OCI-LY3 (cell line): ENCODE measurements around the gene CUTC.

ENCODE experiments used
- H2AFZ ChIP-seq: fragments of 200-600, 300-600 bp; shearing (Covaris generic); 2 replicates; pipeline ENCODE4 v1.6.0; 2014; ENCODE audit warnings: antibody characterized with exemption, low read depth, low read length
- H3K27ac ChIP-seq: fragments of 200-600, 300-600 bp; sonication (generic); 2 replicates; pipeline ENCODE4 v1.5.1; 2014; ENCODE audit warnings: mild to moderate bottlenecking, low read length, moderate library complexity, mixed read lengths
- H3K27me3 ChIP-seq: fragments of 200-600, 300-600 bp; sonication (generic); 2 replicates; pipeline ENCODE4 v1.6.1; 2014; ENCODE audit warnings: low read depth, low read length, mixed read lengths
- H3K36me3 ChIP-seq: fragments of 200-600, 300-600 bp; sonication (generic); replicated peaks from 2 replicates; pipeline ENCODE3; 2014; ENCODE audit warnings: low read depth, low read length, mixed read lengths
- H3K4me1 ChIP-seq: fragments of 300-600, 200-600 bp; sonication (generic); 2 replicates; pipeline ENCODE4 v1.6.1; 2014; ENCODE audit warnings: low read length, mixed read lengths
- H3K4me2 ChIP-seq: fragments of 200-600, 300-600 bp; sonication (generic); 2 replicates; pipeline ENCODE4 v1.6.1; 2014; ENCODE audit warnings: low read length, mixed read lengths
- H3K4me3 ChIP-seq: fragments of 300-600, 200-600 bp; sonication (generic); 2 replicates; pipeline ENCODE4 v1.5.1; 2014; ENCODE audit warnings: antibody characterized with exemption, mild to moderate bottlenecking, low read length, moderate library complexity
- H3K79me2 ChIP-seq: fragments of 300-600, 200-600 bp; shearing (Covaris generic); 2 replicates; pipeline ENCODE4 v1.6.1; 2014; ENCODE audit warnings: mild to moderate bottlenecking, low read length, mixed read lengths
- H3K9ac ChIP-seq: fragments of 300-600, 200-600 bp; shearing (Covaris generic); 2 replicates; pipeline ENCODE4 v1.6.0; 2014; ENCODE audit warnings: mild to moderate bottlenecking, low read length, moderate library complexity
- H3K9me3 ChIP-seq: fragments of 200-600, 300-600 bp; shearing (Covaris generic); 2 replicates; pipeline ENCODE4 v1.6.1; 2014; ENCODE audit warnings: low read length, mixed read lengths; ENCODE audit not compliant: insufficient read depth
- H4K20me1 ChIP-seq: fragments of 200-600, 300-600 bp; sonication (generic); 2 replicates; pipeline ENCODE4 v1.6.1; 2016; ENCODE audit warnings: low read length, mixed read lengths; ENCODE audit not compliant: insufficient read depth
- CTCF ChIP-seq: fragments of 200-600, 300-600 bp; sonication (generic); IDR thresholded peaks from 2 replicates; pipeline ENCODE4 v1.5.1; 2014; ENCODE audit warnings: antibody characterized with exemption, low read length, low read depth
- EZH2phosphoT487 ChIP-seq: fragments of 200-600 bp; shearing (Covaris generic); IDR thresholded peaks from 2 replicates; pipeline ENCODE4 v1.6.1; 2018; ENCODE audit warnings: antibody characterized with exemption, mixed run types, low read depth

Gene CUTC

GRCh38 chr10:99769706-99770105, 37.7 kb downstream of the CUTC start:
- H3K4me3 ChIP-seq: no peak overlapping the region
- H3K27ac ChIP-seq: no peak overlapping the region
- no peak overlapping the region for H3K9ac ChIP-seq
- no peak for TF ChIP-seq CTCF
- no peak for TF ChIP-seq EZH2phosphoT487
- no peak overlapping the region for H3K4me2 ChIP-seq
- H3K79me2 ChIP-seq: no peaks in the 10 kb centered on the region
- no peaks in the 10 kb centered on the region for H3K27me3 ChIP-seq
- no peaks in the 10 kb centered on the region for H3K9me3 ChIP-seq
- no peaks in the 10 kb centered on the region for H3K36me3 ChIP-seq
- peaks cover 17% of the 10 kb centered on the region for H3K4me1 ChIP-seq
- no peak overlapping the region for H2AFZ ChIP-seq
- H4K20me1 ChIP-seq: no peaks in the 10 kb centered on the region

GRCh38 chr10:99770408-99771045, 38.5 kb downstream of the CUTC start:
- Histone ChIP-seq H3K27ac (no peak overlapping the region), H3K36me3 (no peaks in the 10 kb centered on the region), H4K20me1 (no peaks in the 10 kb centered on the region), H3K4me2 (no peak overlapping the region), H3K9me3 (no peaks in the 10 kb centered on the region), H2AFZ (no peak overlapping the region), H3K4me1 (peaks cover 9% of the 10 kb centered on the region), H3K79me2 (no peaks in the 10 kb centered on the region), H3K4me3 (no peak overlapping the region), H3K9ac (no peak overlapping the region), H3K27me3 (no peaks in the 10 kb centered on the region)
- TF ChIP-seq CTCF (no peak), EZH2phosphoT487 (no peak)

- Histone ChIP-seq H3K9ac (no peak overlapping the region), H4K20me1 (no peaks in the 10 kb centered on the region), H2AFZ (no peak overlapping the region), H3K4me2 (no peak overlapping the region), H3K27ac (no peak overlapping the region), H3K36me3 (no peaks in the 10 kb centered on the region), H3K4me3 (no peak overlapping the region), H3K79me2 (no peaks in the 10 kb centered on the region), H3K4me1 (peaks cover 13% of the 10 kb centered on the region), H3K9me3 (no peaks in the 10 kb centered on the region), H3K27me3 (no peaks in the 10 kb centered on the region)
- no peak for TF ChIP-seq EZH2phosphoT487
- no peak for TF ChIP-seq CTCF
These were observed 43.8 kb downstream of the CUTC start for GRCh38 chr10:99775850-99776249.

DNA sequence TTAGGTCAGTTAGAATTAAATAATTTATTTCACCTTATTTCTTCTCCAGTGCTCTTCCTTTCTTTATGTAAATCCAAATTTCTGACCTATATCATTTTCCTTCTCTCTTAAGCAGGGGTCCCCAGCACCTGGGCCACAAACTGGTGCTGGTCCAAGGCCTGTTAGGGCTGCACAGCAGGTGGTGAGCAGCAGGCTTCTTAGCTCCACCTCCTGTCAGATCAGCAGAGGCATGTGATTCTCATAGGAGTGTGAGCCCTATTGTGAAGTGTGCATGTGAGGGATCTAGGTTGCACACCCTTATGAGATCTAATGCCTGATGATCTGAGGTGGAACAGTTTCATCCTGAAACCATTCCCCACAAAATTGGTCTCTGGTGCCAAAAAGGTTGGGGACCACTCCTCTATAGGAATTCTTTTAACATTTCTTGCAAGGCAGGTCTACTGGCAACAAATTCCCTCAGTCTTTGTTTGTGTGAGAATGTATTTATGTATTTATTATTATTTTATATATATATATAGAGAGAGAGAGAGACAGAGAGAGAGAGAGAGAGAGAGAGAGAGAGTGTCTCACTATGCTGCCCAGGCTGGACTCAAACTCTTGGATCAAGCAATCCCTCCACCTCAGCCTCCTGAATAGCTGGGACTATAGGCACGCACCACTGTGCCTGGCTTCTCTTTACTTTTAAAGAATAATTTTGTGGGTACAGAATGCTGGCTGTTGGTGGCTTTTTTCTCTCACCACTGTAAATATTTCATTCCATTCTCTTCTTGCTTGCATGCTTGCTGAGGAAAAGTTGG, 46.1 kb downstream of the CUTC start:
- Histone ChIP-seq H3K9ac (no peak overlapping the region), H3K9me3 (no peaks in the 10 kb centered on the region), H3K27me3 (no peaks in the 10 kb centered on the region), H4K20me1 (no peaks in the 10 kb centered on the region), H3K36me3 (no peaks in the 10 kb centered on the region), H3K79me2 (no peaks in the 10 kb centered on the region), H3K4me2 (0 out of 2 replicates have a peak overlapping the region, but pooled peaks have one; percentile 60), H3K4me1 (peaks cover 13% of the 10 kb centered on the region), H2AFZ (no peak overlapping the region), H3K27ac (no peak overlapping the region), H3K4me3 (no peak overlapping the region)
- no peak for TF ChIP-seq EZH2phosphoT487
- no peak for TF ChIP-seq CTCF
